GM23338 (cell line): Measurements from ENCODE around the gene ELL2. TPM values are rescaled to one million over a fixed set of nuclear protein-coding genes. Genes with fewer than 3 reads are reported as not detected.
A peak's percentile ranks its signal among the peaks of the same experiment; 100 is the strongest.

ENCODE experiments used
- ATAC-seq: fragments of 200-7000 bp; cut with Tn5 transposase; 3 replicates; pipeline ENCODE4 v1.9.1; 2020
- DNase-seq: peaks from one replicate; pipeline ENCODE4 v3.0.0-alpha.2; 2015; ENCODE audit warnings: low spot score
- H2AFZ ChIP-seq: fragments of 200-600 bp; sonication (generic); 2 replicates; pipeline ENCODE4 v1.8.0; 2016; ENCODE audit warnings: antibody characterized with exemption, mild to moderate bottlenecking, moderate library complexity
- H3F3A ChIP-seq: fragments of 200-600 bp; sonication (generic); replicated peaks from 2 replicates; pipeline ENCODE4 v1.8.0; 2017; ENCODE audit warnings: antibody characterized with exemption, mixed run types, low read depth
- H3K27ac ChIP-seq: fragments of 200-600 bp; sonication (generic); 2 replicates; pipeline ENCODE4 v1.6.1; 2016; ENCODE audit warnings: low read depth
- H3K27me3 ChIP-seq: fragments of 200-600 bp; sonication (generic); 2 replicates; pipeline ENCODE4 v1.8.0; 2016; ENCODE audit warnings: mild to moderate bottlenecking, mixed run types, moderate library complexity; ENCODE audit not compliant: insufficient read depth
- H3K36me3 ChIP-seq: fragments of 200-600 bp; sonication (generic); 2 replicates; pipeline ENCODE4 v1.8.0; 2016; ENCODE audit warnings: mild to moderate bottlenecking; ENCODE audit not compliant: insufficient read depth
- H3K4me1 ChIP-seq: fragments of 200-600 bp; sonication (generic); 2 replicates; pipeline ENCODE4 v1.8.0; 2016; ENCODE audit warnings: mild to moderate bottlenecking, moderate library complexity; ENCODE audit not compliant: insufficient read depth
- H3K4me2 ChIP-seq: fragments of 200-600 bp; sonication (generic); 2 replicates; pipeline ENCODE4 v1.7.1; 2017; ENCODE audit warnings: mixed run types
- H3K4me3 ChIP-seq: fragments of 200-600 bp; sonication (generic); 2 replicates; pipeline ENCODE4 v1.6.1; 2016; ENCODE audit warnings: mixed run types
- H3K79me2 ChIP-seq: fragments of 200-600 bp; sonication (generic); replicated peaks from 2 replicates; pipeline ENCODE4 v1.8.0; 2017; ENCODE audit warnings: mild to moderate bottlenecking; ENCODE audit not compliant: insufficient read depth
- H3K9me2 ChIP-seq: fragments of 200-600 bp; sonication (generic); 2 replicates; pipeline ENCODE4 v1.8.0; 2017; ENCODE audit not compliant: insufficient read depth
- H4K20me1 ChIP-seq: fragments of 200-600 bp; sonication (generic); replicated peaks from 2 replicates; pipeline ENCODE4 v1.8.0; 2017; ENCODE audit warnings: mild to moderate bottlenecking; ENCODE audit not compliant: insufficient read depth
- H3K27ac Mint-ChIP-seq: 2 replicates; pipeline ENCODE4 v1.8.0; 2020; ENCODE audit warnings: inconsistent platforms, mild to moderate bottlenecking, moderate library complexity, mixed read lengths
- H3K27me3 Mint-ChIP-seq: 3 replicates; pipeline ENCODE4 v1.8.0; 2022; ENCODE audit warnings: low read depth, mild to moderate bottlenecking, moderate library complexity, mixed read lengths, inconsistent platforms; ENCODE audit not compliant: insufficient read depth, poor library complexity
- H3K36me3 Mint-ChIP-seq: 3 replicates; pipeline ENCODE4 v1.8.0; 2021; ENCODE audit warnings: low read depth, mild to moderate bottlenecking, inconsistent platforms, moderate library complexity, mixed read lengths
- H3K4me1 Mint-ChIP-seq: 3 replicates; pipeline ENCODE4 v1.8.0; 2020; ENCODE audit warnings: mild to moderate bottlenecking, inconsistent platforms, mixed read lengths
- H3K4me3 Mint-ChIP-seq: 3 replicates; pipeline ENCODE4 v1.8.0; 2021; ENCODE audit warnings: moderate library complexity, mild to moderate bottlenecking, inconsistent platforms, mixed read lengths
- H3K9me3 Mint-ChIP-seq: 3 replicates; pipeline ENCODE4 v1.8.0; 2020; ENCODE audit warnings: moderate library complexity, mild to moderate bottlenecking, inconsistent platforms, mixed read lengths
- CREB1 ChIP-seq: fragments of 250-450 bp; sonication (Bioruptor Pico); IDR thresholded peaks from 2 replicates; pipeline ENCODE4 v1.5.0; 2020; ENCODE audit warnings: low read depth, mild to moderate bottlenecking, moderate library complexity
- CTCF ChIP-seq, 2 experiments: fragments of 200-600 bp in 1 of 2; sonication (generic) in 1 of 2; conservative IDR thresholded peaks; 2 replicates each; pipeline versions ENCODE4 v1.5.1 to v1.6.1; 2016 to 2017; ENCODE audit warnings: antibody characterized with exemption in 2 of 2, low read depth in 2 of 2, mild to moderate bottlenecking in 2 of 2, moderate library complexity in 1 of 2
- EZH2 ChIP-seq: fragments of 200-600 bp; sonication (generic); IDR thresholded peaks from one replicate; pipeline ENCODE4 v1.8.0; 2017; ENCODE audit warnings: antibody characterized with exemption, mild to moderate bottlenecking, low read depth; ENCODE audit not compliant: unreplicated experiment
- EZH2phosphoT487 ChIP-seq: fragments of 200-600 bp; sonication (generic); IDR thresholded peaks from one replicate; pipeline ENCODE4 v1.8.1; 2018; ENCODE audit warnings: antibody characterized with exemption; ENCODE audit not compliant: unreplicated experiment
- NANOG ChIP-seq: IDR thresholded peaks from 2 replicates; pipeline ENCODE4 v1.6.1; 2016; ENCODE audit warnings: antibody characterized with exemption, borderline replicate concordance
- POLR2AphosphoS5 ChIP-seq: IDR thresholded peaks from 2 replicates; pipeline ENCODE4 v1.6.1; 2016; ENCODE audit warnings: antibody characterized with exemption, low read depth
- polyA plus RNA-seq: library from polyadenylated mRNA; unstranded; fragments of >200 nt; fragmentation: Nextera tagmentation; extraction: Ambion mirVana; gene quantifications from 2 replicates; pipeline ENCODE4 v1.2.1, GENCODE V29; 2016
- total RNA-seq: library from RNA; depleted of rRNA; stranded (reverse); fragments of >200 nt; shearing (Covaris generic); gene quantifications from 2 replicates; pipeline ENCODE4 v1.2.3, GENCODE V29; 2014
- TF ChIP-seq, protein P1 (sequence below): IDR thresholded peaks from one replicate; pipeline ENCODE4 v1.6.1; 2018; ENCODE audit warnings: antibody characterized with exemption; ENCODE audit not compliant: unreplicated experiment
- TF ChIP-seq, protein P2 (sequence below): IDR thresholded peaks from 2 replicates; pipeline ENCODE4 v1.6.1; 2016; ENCODE audit warnings: antibody characterized with exemption

Gene ELL2
- total and polyA plus RNA-seq, 2 experiments from 2014 or later, result 7.4 to 32.6 TPM

DNA sequence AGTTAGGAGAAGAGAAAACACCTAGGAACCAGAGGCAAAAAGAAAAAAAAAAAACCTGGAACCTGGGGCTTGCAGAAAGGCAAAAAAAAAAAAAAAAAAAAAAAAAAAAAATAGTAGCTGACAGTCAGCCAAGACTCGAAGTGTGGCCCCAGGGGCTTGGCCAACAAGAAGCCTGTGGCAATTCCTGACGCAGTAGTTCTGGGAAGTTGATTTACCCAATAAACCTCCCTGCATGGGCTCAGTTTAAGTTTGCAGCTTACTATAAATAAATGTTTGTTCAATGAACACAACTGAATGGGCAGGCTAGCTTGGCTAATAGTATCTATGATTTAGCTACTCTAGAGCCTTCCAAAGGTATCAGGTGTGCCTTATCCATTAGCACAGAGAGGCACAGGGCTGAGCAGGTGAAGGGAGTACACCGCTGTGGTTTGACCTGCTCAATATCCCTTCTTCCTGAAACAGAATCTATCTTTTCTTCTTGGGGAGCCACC is 117.9 kb downstream of the ELL2 start (continued):
- no peak for TF ChIP-seq CREB1
- TF ChIP-seq EZH2phosphoT487, result no peak
- no peak for TF ChIP-seq NANOG
- TF ChIP-seq, protein P1, sequence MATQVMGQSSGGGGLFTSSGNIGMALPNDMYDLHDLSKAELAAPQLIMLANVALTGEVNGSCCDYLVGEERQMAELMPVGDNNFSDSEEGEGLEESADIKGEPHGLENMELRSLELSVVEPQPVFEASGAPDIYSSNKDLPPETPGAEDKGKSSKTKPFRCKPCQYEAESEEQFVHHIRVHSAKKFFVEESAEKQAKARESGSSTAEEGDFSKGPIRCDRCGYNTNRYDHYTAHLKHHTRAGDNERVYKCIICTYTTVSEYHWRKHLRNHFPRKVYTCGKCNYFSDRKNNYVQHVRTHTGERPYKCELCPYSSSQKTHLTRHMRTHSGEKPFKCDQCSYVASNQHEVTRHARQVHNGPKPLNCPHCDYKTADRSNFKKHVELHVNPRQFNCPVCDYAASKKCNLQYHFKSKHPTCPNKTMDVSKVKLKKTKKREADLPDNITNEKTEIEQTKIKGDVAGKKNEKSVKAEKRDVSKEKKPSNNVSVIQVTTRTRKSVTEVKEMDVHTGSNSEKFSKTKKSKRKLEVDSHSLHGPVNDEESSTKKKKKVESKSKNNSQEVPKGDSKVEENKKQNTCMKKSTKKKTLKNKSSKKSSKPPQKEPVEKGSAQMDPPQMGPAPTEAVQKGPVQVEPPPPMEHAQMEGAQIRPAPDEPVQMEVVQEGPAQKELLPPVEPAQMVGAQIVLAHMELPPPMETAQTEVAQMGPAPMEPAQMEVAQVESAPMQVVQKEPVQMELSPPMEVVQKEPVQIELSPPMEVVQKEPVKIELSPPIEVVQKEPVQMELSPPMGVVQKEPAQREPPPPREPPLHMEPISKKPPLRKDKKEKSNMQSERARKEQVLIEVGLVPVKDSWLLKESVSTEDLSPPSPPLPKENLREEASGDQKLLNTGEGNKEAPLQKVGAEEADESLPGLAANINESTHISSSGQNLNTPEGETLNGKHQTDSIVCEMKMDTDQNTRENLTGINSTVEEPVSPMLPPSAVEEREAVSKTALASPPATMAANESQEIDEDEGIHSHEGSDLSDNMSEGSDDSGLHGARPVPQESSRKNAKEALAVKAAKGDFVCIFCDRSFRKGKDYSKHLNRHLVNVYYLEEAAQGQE, result no peak

DNA sequence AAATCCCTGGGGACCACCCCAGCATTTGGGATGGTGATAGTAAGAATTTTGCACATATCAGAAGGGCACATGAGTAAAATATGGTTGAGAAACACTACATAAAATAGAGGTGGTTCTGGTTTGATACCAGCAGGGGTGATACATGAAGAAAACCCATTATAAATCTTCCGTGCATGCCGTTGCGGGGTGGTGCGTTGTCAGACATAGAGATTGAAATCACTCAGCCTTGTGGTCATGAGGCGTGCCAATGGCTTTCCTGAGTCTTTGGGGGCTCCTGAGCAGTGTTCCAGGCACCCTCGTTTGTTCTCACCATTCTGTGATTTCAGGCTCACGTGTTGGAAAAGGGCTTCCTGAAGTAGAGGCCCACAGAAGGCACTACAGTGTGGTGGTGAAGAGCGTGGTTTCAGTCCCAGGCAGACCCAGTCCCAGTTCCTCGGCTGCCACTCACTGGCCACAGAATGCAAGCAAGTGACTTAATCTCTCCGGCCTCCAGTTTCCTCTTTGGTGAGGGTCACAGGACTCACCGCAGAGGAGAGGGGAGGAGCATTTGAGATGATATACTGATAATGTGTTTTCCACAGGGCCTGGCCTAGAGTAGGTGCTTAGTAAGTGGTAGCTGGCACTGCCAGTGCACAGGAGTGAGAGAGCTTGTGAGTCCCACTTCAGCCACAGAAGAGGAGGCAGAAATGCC is 118.7 kb downstream of the ELL2 start:
- Histone ChIP-seq H2AFZ (peak overlapping the region; percentile 90), H4K20me1 (no peaks in the 10 kb centered on the region), H3K4me2 (no peak overlapping the region), H3K27me3 (no peaks in the 10 kb centered on the region), H3K79me2 (no peaks in the 10 kb centered on the region), H3K27ac (no peak overlapping the region), H3K9me2 (peaks cover 8% of the 10 kb centered on the region; the same call in 1 of the 2 replicates), H3K36me3 (no peaks in the 10 kb centered on the region), H3K4me1 (no peaks in the 10 kb centered on the region), H3K4me3 (no peak overlapping the region), H3F3A (no peaks in the 10 kb centered on the region)
- DNase-seq (peak; percentile 21), ATAC-seq (peak; percentile 47; the same call in 2 of the 3 replicates)
- Mint-ChIP-seq H3K36me3 (no peaks in the 10 kb centered on the region), H3K9me3 (no peaks in the 10 kb centered on the region), H3K4me1 (peaks cover 2% of the 10 kb centered on the region; the same call in 1 of the 3 replicates), H3K27me3 (no peaks in the 10 kb centered on the region), H3K27ac (0 out of 2 replicates have a peak overlapping the region, but pooled peaks have one; percentile 7), H3K4me3 (no peak overlapping the region)
- TF ChIP-seq NANOG, result no peak
- TF ChIP-seq EZH2, result no peak
- no peak for TF ChIP-seq POLR2AphosphoS5
- TF ChIP-seq CREB1, result no peak
- peak in 1 of 2 experiments; percentile 41; a peak in 2 of 4 replicates for TF ChIP-seq CTCF (conservative IDR thresholded peaks at IDR 0.05; ENCODE audit: low read depth in 2 of 2)
- TF ChIP-seq, protein P2, sequence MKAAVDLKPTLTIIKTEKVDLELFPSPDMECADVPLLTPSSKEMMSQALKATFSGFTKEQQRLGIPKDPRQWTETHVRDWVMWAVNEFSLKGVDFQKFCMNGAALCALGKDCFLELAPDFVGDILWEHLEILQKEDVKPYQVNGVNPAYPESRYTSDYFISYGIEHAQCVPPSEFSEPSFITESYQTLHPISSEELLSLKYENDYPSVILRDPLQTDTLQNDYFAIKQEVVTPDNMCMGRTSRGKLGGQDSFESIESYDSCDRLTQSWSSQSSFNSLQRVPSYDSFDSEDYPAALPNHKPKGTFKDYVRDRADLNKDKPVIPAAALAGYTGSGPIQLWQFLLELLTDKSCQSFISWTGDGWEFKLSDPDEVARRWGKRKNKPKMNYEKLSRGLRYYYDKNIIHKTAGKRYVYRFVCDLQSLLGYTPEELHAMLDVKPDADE, result no peak
